HFFc6 (cell line): ENCODE measurements around the gene CYP11A1. TPM values are rescaled to one million over a fixed set of nuclear protein-coding genes. Genes with fewer than 3 reads are reported as not detected.
A peak's percentile ranks its signal among the peaks of the same experiment; 100 is the strongest.

Source experiments
- DNase-seq: peaks from one replicate; pipeline ENCODE4 v3.0.0-alpha.2; 2018
- H3K27ac Mint-ChIP-seq: 2 replicates; pipeline ENCODE4 v1.8.0; 2020; ENCODE audit warnings: mild to moderate bottlenecking, mixed read lengths
- H3K27me3 Mint-ChIP-seq: 2 replicates; pipeline ENCODE4 v1.8.0; 2021; ENCODE audit warnings: mild to moderate bottlenecking, moderate library complexity, mixed read lengths; ENCODE audit not compliant: insufficient read depth
- H3K36me3 Mint-ChIP-seq: 2 replicates; pipeline ENCODE4 v1.8.0; 2021; ENCODE audit warnings: low read depth, mixed read lengths
- H3K4me1 Mint-ChIP-seq: 2 replicates; pipeline ENCODE4 v1.8.0; 2020; ENCODE audit warnings: low read depth, mixed read lengths
- H3K4me3 Mint-ChIP-seq: 2 replicates; pipeline ENCODE4 v1.8.0; 2020; ENCODE audit warnings: mild to moderate bottlenecking, moderate library complexity, mixed read lengths
- H3K9me3 Mint-ChIP-seq: 2 replicates; pipeline ENCODE4 v1.8.0; 2020; ENCODE audit warnings: mild to moderate bottlenecking, mixed read lengths
- total RNA-seq, 6 experiments: library from RNA; stranded (reverse); fragmentation: NEBNext Ultra II Directional; extraction: Animal tissue kit (Norgen Biotek cat#: 25700); gene quantifications; 2 replicates in 1 of 6; 3 replicates in 5 of 6; pipeline ENCODE4 v1.2.3, GENCODE V29; 2021
- TF ChIP-seq, protein P1 (sequence below): fragments of 200-600 bp; sonication (generic); IDR thresholded peaks from 2 replicates; pipeline ENCODE4 v1.5.0; 2021; ENCODE audit warnings: antibody characterized with exemption, mild to moderate bottlenecking

CYP11A1 gene
- total RNA-seq, 6 experiments from 2014 or later = 0.12 to 0.17 (median 0.14) TPM; not detected in 2

GRCh38 chr15:74386496-74387140 is 19.2 kb upstream of the CYP11A1 start:
- peaks cover 71% of the 10 kb centered on the region for H3K4me1 Mint-ChIP-seq
- peak overlapping the region; percentile 84; the same call in 1 of the 2 replicates for H3K27ac Mint-ChIP-seq
- no peak overlapping the region for H3K4me3 Mint-ChIP-seq
- TF ChIP-seq, protein P1, sequence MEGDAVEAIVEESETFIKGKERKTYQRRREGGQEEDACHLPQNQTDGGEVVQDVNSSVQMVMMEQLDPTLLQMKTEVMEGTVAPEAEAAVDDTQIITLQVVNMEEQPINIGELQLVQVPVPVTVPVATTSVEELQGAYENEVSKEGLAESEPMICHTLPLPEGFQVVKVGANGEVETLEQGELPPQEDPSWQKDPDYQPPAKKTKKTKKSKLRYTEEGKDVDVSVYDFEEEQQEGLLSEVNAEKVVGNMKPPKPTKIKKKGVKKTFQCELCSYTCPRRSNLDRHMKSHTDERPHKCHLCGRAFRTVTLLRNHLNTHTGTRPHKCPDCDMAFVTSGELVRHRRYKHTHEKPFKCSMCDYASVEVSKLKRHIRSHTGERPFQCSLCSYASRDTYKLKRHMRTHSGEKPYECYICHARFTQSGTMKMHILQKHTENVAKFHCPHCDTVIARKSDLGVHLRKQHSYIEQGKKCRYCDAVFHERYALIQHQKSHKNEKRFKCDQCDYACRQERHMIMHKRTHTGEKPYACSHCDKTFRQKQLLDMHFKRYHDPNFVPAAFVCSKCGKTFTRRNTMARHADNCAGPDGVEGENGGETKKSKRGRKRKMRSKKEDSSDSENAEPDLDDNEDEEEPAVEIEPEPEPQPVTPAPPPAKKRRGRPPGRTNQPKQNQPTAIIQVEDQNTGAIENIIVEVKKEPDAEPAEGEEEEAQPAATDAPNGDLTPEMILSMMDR = no peak
- DNase-seq = no peak
- H3K27me3 Mint-ChIP-seq = no peaks in the 10 kb centered on the region; the same call in none of the 2 replicates
- H3K36me3 Mint-ChIP-seq = no peaks in the 10 kb centered on the region
- no peaks in the 10 kb centered on the region for H3K9me3 Mint-ChIP-seq

- Mint-ChIP-seq H3K27ac (peak overlapping the region; percentile 84), H3K27me3 (peaks cover 3% of the 10 kb centered on the region), H3K4me1 (peaks cover 73% of the 10 kb centered on the region), H3K36me3 (no peaks in the 10 kb centered on the region), H3K9me3 (no peaks in the 10 kb centered on the region), H3K4me3 (no peak overlapping the region)
- DNase-seq = no peak
- TF ChIP-seq, protein P1 = no peak
These were observed 18.3 kb upstream of the CYP11A1 start for GRCh38 chr15:74385733-74386132.

GRCh38 chr15:74384881-74385643 is 17.6 kb upstream of the CYP11A1 start:
- Mint-ChIP-seq H3K27me3 (peaks cover 3% of the 10 kb centered on the region; the same call in 1 of the 2 replicates), H3K4me1 (peaks cover 69% of the 10 kb centered on the region), H3K36me3 (no peaks in the 10 kb centered on the region), H3K4me3 (no peak overlapping the region), H3K27ac (peak overlapping the region; percentile 84), H3K9me3 (no peaks in the 10 kb centered on the region)
- TF ChIP-seq, protein P1 = no peak
- peak; percentile 36 for DNase-seq

- Mint-ChIP-seq H3K9me3 (no peaks in the 10 kb centered on the region), H3K27ac (peak overlapping the region; percentile 84), H3K36me3 (no peaks in the 10 kb centered on the region), H3K4me3 (peak overlapping the region; percentile 13; the same call in 1 of the 2 replicates), H3K27me3 (peaks cover 3% of the 10 kb centered on the region; the same call in 1 of the 2 replicates), H3K4me1 (peaks cover 69% of the 10 kb centered on the region)
- TF ChIP-seq, protein P1 = no peak
- no peak for DNase-seq
These were observed 17.1 kb upstream of the CYP11A1 start for GRCh38 chr15:74384566-74384880.

- TF ChIP-seq, protein P1 = no peak
- H3K9me3 Mint-ChIP-seq = no peaks in the 10 kb centered on the region
- peak; percentile 40 for DNase-seq
- H3K36me3 Mint-ChIP-seq = no peaks in the 10 kb centered on the region
- peak overlapping the region; percentile 84 for H3K27ac Mint-ChIP-seq
- peaks cover 69% of the 10 kb centered on the region for H3K4me1 Mint-ChIP-seq
- H3K4me3 Mint-ChIP-seq = peak overlapping the region; percentile 13; the same call in 1 of the 2 replicates
- peaks cover 3% of the 10 kb centered on the region; the same call in 1 of the 2 replicates for H3K27me3 Mint-ChIP-seq
These were observed 16.5 kb upstream of the CYP11A1 start for GRCh38 chr15:74383695-74384565.
